Caco-2 (cell line): Measurements from ENCODE around the gene REELD1. TPM values are rescaled to one million over a fixed set of nuclear protein-coding genes. Genes with fewer than 3 reads are reported as not detected.

Experiments used
- BruUV-seq: library from RNA; stranded (reverse); fragments of 400-500 nt; replicated peaks from 2 replicates; lab custom pipeline; 2021; lab: Mats Ljungman, UMichigan
- CTCF ChIA-PET: fragments of 300-600 bp; sonication (Branson Sonifier 250); formaldehyde crosslinking; loops from one replicate; lab custom pipeline; 2022; ENCODE audit warnings: antibody characterized with exemption; lab: Charles Lee
- POLR2A ChIA-PET: fragments of 300-600 bp; sonication (Branson Sonifier 250); formaldehyde crosslinking; loops from one replicate; lab custom pipeline; 2022; ENCODE audit warnings: antibody characterized with exemption; lab: Charles Lee
- DNase-seq, 2 experiments: peaks; one replicate each; pipeline versions ENCODE4 v3.0.0 to v3.0.0-alpha.2; 2020 to 2022
- H3K27me3 ChIP-seq: replicated peaks from 2 replicates; pipeline ENCODE4 v1.6.0; 2011; ENCODE audit warnings: low read length; ENCODE audit not compliant: control insufficient read depth, insufficient read depth
- H3K36me3 ChIP-seq: 2 replicates; pipeline ENCODE4 v1.5.1; 2011; ENCODE audit warnings: low read length; ENCODE audit not compliant: control insufficient read depth, insufficient read depth
- H3K4me1 ChIP-seq: fragments of 250-450 bp; sonication (Bioruptor Pico); 2 replicates; pipeline ENCODE4 v1.5.1; 2020; ENCODE audit warnings: mild to moderate bottlenecking
- H3K4me3 ChIP-seq: 2 replicates; pipeline ENCODE4 v1.5.1; 2011; ENCODE audit warnings: low read depth, mild to moderate bottlenecking, control low read depth, low read length
- H3K9me3 ChIP-seq: fragments of 250-450 bp; sonication (Bioruptor Pico); 2 replicates; pipeline ENCODE4 v1.5.1; 2020; ENCODE audit warnings: mild to moderate bottlenecking, moderate library complexity
- H3K27ac Mint-ChIP-seq: one replicate; pipeline ENCODE4 v1.8.0; 2022; ENCODE audit warnings: mixed read lengths; ENCODE audit not compliant: unreplicated experiment
- H3K27me3 Mint-ChIP-seq: one replicate; pipeline ENCODE4 v1.8.0; 2022; ENCODE audit warnings: mixed read lengths; ENCODE audit not compliant: insufficient read depth, unreplicated experiment
- H3K36me3 Mint-ChIP-seq: one replicate; pipeline ENCODE4 v1.8.0; 2022; ENCODE audit warnings: mild to moderate bottlenecking, mixed read lengths; ENCODE audit not compliant: insufficient read depth, unreplicated experiment
- H3K4me1 Mint-ChIP-seq: one replicate; pipeline ENCODE4 v1.8.0; 2022; ENCODE audit warnings: low read depth, mixed read lengths; ENCODE audit not compliant: unreplicated experiment
- H3K4me3 Mint-ChIP-seq: one replicate; pipeline ENCODE4 v1.8.0; 2022; ENCODE audit warnings: mild to moderate bottlenecking, moderate library complexity, mixed read lengths; ENCODE audit not compliant: unreplicated experiment
- H3K9me3 Mint-ChIP-seq: one replicate; pipeline ENCODE4 v1.8.0; 2022; ENCODE audit warnings: mixed read lengths; ENCODE audit not compliant: unreplicated experiment
- CTCF ChIP-seq, 2 experiments: fragments of 200-600 bp in 1 of 2; IDR thresholded peaks; 1 replicate in 1 of 2; 2 replicates in 1 of 2; pipeline versions ENCODE4 v1.5.1 to v1.8.0; 2011 to 2022; ENCODE audit warnings: antibody characterized with exemption in 1 of 2, control low read depth in 1 of 2, inconsistent platforms in 1 of 2, low read depth in 1 of 2, low read length in 1 of 2, mild to moderate bottlenecking in 1 of 2, moderate library complexity in 1 of 2; ENCODE audit not compliant: insufficient read depth in 1 of 2, severe bottlenecking in 1 of 2, unreplicated experiment in 1 of 2
- intact Hi-C: fragments of 100-400 bp; cut with micrococcal nuclease; formaldehyde crosslinking; loops from one replicate; pipeline ENCODE4 v1.10.0; 2022; ENCODE audit not compliant: unreplicated experiment
- total RNA-seq: library from RNA; stranded (reverse); gene quantifications from 2 replicates; pipeline ENCODE4 v1.2.3, GENCODE V29; 2022

Gene REELD1
- total RNA-seq, 1 experiment from 2014 or later = not detected

- BruUV-seq = no TSS peak
- CTCF ChIA-PET = no interaction called here
- Histone ChIP-seq H3K36me3 (0 out of 2 replicates have a peak, but pooled peaks cover 2% of the 10 kb centered on the region), H3K4me1 (peaks cover 12% of the 10 kb centered on the region), H3K9me3 (no peaks in the 10 kb centered on the region), H3K27me3 (no peaks in the 10 kb centered on the region), H3K4me3 (no peak overlapping the region)
- Mint-ChIP-seq H3K27me3 (no peaks in the 10 kb centered on the region), H3K27ac (no peak overlapping the region), H3K4me3 (no peak overlapping the region), H3K4me1 (peaks cover 10% of the 10 kb centered on the region), H3K36me3 (peaks cover under 1% of the 10 kb centered on the region), H3K9me3 (no peaks in the 10 kb centered on the region)
- TF ChIP-seq CTCF (IDR thresholded peaks at IDR 0.05; ENCODE audit: insufficient read depth in 1 of 2, low read depth in 1 of 2, low read length in 1 of 2, severe bottlenecking in 1 of 2, unreplicated experiment in 1 of 2) = no peak
- POLR2A ChIA-PET = no interaction called here
- intact Hi-C loops = loop anchor here (10.0 kb wide), 1 partner anchor 99 kb away; no protein-coding TSS in a partner anchor
- no peak for DNase-seq
These were observed 20.1 kb upstream of the REELD1 start for GRCh38 chr4:146194212-146194611.

- Mint-ChIP-seq H3K27me3 (peaks cover 2% of the 10 kb centered on the region), H3K4me1 (no peaks in the 10 kb centered on the region), H3K36me3 (no peaks in the 10 kb centered on the region), H3K27ac (no peak overlapping the region), H3K4me3 (no peak overlapping the region), H3K9me3 (no peaks in the 10 kb centered on the region)
- ChIA-PET CTCF (no interaction called here), POLR2A (no interaction called here)
- Histone ChIP-seq H3K36me3 (no peaks in the 10 kb centered on the region), H3K27me3 (no peaks in the 10 kb centered on the region), H3K9me3 (no peaks in the 10 kb centered on the region), H3K4me3 (no peak overlapping the region), H3K4me1 (no peaks in the 10 kb centered on the region)
- no peak for TF ChIP-seq CTCF (IDR thresholded peaks at IDR 0.05; ENCODE audit: insufficient read depth in 1 of 2, low read depth in 1 of 2, low read length in 1 of 2, severe bottlenecking in 1 of 2, unreplicated experiment in 1 of 2)
- DNase-seq = no peak
- BruUV-seq = no TSS peak
- intact Hi-C loops = no loop called here
These were observed 11.7 kb upstream of the REELD1 start for GRCh38 chr4:146202665-146203064.

GRCh38 chr4:146207410-146207809, 6.9 kb upstream of the REELD1 start:
- Mint-ChIP-seq H3K9me3 (no peaks in the 10 kb centered on the region), H3K4me1 (no peaks in the 10 kb centered on the region), H3K27me3 (peaks cover 8% of the 10 kb centered on the region), H3K27ac (no peak overlapping the region), H3K4me3 (no peak overlapping the region), H3K36me3 (no peaks in the 10 kb centered on the region)
- no peak for DNase-seq
- no TSS peak for BruUV-seq
- H3K4me3 ChIP-seq = no peak overlapping the region
- no peaks in the 10 kb centered on the region for H3K36me3 ChIP-seq
- H3K9me3 ChIP-seq = no peaks in the 10 kb centered on the region
- H3K4me1 ChIP-seq = no peaks in the 10 kb centered on the region
- CTCF ChIA-PET = no interaction called here
- TF ChIP-seq CTCF (IDR thresholded peaks at IDR 0.05; ENCODE audit: insufficient read depth in 1 of 2, low read depth in 1 of 2, low read length in 1 of 2, severe bottlenecking in 1 of 2, unreplicated experiment in 1 of 2) = no peak
- intact Hi-C loops = no loop called here
- no peaks in the 10 kb centered on the region for H3K27me3 ChIP-seq
- POLR2A ChIA-PET = no interaction called here
